Measurements from ENCODE around the gene HIVEP3. TPM values are rescaled to one million over a fixed set of nuclear protein-coding genes. Genes with fewer than 3 reads are reported as not detected.
"Not testable (repeated sequence)": the region's sequence is repeated elsewhere in the genome, so short reads cannot be mapped to it uniquely, and the experiment has no call there.

Gene HIVEP3
- total RNA-seq, 1 donor from 2014 or later: 5.7 TPM

DNA sequence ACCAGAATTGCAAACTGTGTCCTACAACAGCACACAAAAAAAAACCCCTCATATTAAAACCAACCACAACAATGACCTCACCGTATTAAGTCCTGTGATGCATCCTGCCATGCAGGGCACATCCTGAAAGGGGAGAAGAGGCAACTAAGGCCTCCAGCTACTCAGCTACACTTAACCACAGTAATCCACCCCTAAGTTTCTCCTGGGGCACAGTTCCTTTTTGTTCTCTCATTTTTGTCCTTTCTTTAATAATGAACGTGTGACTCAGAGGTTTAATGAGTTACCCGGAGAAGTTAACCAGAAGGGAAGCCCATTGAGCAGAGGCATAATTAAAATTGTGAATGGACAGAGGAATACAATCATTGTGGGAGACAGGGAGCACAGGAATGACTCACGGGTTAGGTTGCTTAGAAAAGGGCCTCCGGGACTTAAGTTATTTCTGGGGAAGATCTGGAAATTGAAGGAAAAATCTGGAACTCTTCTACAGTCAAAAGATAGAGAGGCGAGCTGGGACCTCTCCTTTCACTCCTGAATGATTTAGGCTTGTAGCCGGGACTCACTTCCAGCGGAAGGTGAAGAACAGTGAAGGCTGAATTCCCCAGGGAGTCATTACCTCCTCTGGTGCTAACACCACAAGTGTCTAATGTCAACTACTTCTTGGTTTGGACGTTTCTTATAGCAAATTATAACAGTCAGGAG lies 36.9 kb upstream of the HIVEP3 start:
- Histone ChIP-seq H3K36me3 (no peaks in the 10 kb centered on the region), H3K27me3 (ENCODE audit: low read depth) (no peaks in the 10 kb centered on the region), H3K4me3 (no peak overlapping the region), H3K9me3 (replicated peaks) (no peaks in the 10 kb centered on the region), H3K27ac (replicated peaks) (no peak overlapping the region), H3K4me1 (peaks cover 19% of the 10 kb centered on the region)
- no peak for DNase-seq
- intact Hi-C loops (cut with micrococcal nuclease): no loop called here
- no peak for TF ChIP-seq CTCF (IDR thresholded peaks at IDR 0.05; ENCODE audit: borderline replicate concordance)

GRCh38 chr1:41954533-41954944 lies 35.8 kb upstream of the HIVEP3 start:
- TF ChIP-seq CTCF (IDR thresholded peaks at IDR 0.05; ENCODE audit: borderline replicate concordance): no peak
- Histone ChIP-seq H3K36me3 (no peaks in the 10 kb centered on the region), H3K4me1 (peaks cover 18% of the 10 kb centered on the region), H3K27ac (replicated peaks) (no peak overlapping the region), H3K27me3 (ENCODE audit: low read depth) (no peaks in the 10 kb centered on the region), H3K9me3 (replicated peaks) (peaks cover 4% of the 10 kb centered on the region), H3K4me3 (no peak overlapping the region)
- no peak for DNase-seq
- intact Hi-C loops (cut with micrococcal nuclease): no loop called here

DNA sequence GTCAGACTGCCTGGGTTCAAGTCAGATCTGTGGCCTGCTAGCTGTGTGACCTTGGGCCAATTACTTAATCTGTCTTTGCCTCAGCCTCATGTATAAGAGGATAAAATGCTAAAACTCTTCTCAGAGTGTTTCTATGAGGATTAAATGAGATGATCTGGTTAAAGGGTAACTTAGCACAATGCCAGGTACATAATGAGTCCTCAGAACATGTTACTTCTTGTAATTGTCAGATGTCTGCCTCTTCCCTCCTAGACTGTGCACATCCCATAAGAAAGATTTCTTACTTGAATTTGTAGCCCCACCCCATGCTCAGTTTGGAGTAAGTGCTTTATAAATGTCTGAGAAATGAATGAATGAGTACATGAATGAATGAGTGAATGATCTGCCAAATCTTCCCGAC lies 34.6 kb upstream of the HIVEP3 start:
- intact Hi-C loops (cut with micrococcal nuclease): no loop called here
- no peak overlapping the region for H3K4me3 ChIP-seq
- no peak for TF ChIP-seq CTCF (IDR thresholded peaks at IDR 0.05; ENCODE audit: borderline replicate concordance)
- H3K36me3 ChIP-seq: no peaks in the 10 kb centered on the region
- H3K27me3 ChIP-seq (ENCODE audit: low read depth): no peaks in the 10 kb centered on the region
- DNase-seq: no peak
- H3K4me1 ChIP-seq: peaks cover 18% of the 10 kb centered on the region
- H3K27ac ChIP-seq (replicated peaks): no peak overlapping the region
- H3K9me3 ChIP-seq (replicated peaks): peaks cover 6% of the 10 kb centered on the region

- no peak for DNase-seq
- Histone ChIP-seq H3K36me3 (no peaks in the 10 kb centered on the region), H3K9me3 (replicated peaks) (peaks cover 6% of the 10 kb centered on the region), H3K4me3 (no peak overlapping the region), H3K27ac (replicated peaks) (no peak overlapping the region), H3K4me1 (peaks cover 7% of the 10 kb centered on the region), H3K27me3 (ENCODE audit: low read depth) (no peaks in the 10 kb centered on the region)
- no peak for TF ChIP-seq CTCF (IDR thresholded peaks at IDR 0.05; ENCODE audit: borderline replicate concordance)
- intact Hi-C loops (cut with micrococcal nuclease): no loop called here
Measured at GRCh38 chr1:41952208-41952607, 33.5 kb upstream of the HIVEP3 start.

DNA sequence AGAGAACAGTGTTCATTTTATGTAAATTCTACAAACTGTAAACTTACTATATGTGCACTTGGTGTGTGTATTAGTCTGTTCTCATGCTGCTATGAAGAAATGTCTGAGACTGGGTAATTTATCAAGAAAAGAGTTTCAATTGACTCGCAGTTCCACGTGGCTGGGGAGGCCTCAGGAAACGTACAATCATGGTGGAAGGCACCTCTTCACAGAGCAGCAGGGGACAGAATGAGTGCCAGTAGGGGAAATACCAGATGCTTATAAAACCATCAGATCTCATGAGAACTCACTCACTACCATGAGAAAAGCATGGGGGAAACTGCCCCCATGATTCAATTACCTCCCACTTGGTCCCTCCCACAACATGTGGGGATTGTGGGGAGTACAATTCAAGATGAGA lies 32.8 kb upstream of the HIVEP3 start:
- H3K4me1 ChIP-seq; H3K27ac ChIP-seq (replicated peaks); DNase-seq; H3K27me3 ChIP-seq (ENCODE audit: low read depth); H3K4me3 ChIP-seq; H3K9me3 ChIP-seq (replicated peaks); H3K36me3 ChIP-seq; intact Hi-C loops (cut with micrococcal nuclease): not testable (repeated sequence)

- H3K4me1 ChIP-seq: peaks cover 6% of the 10 kb centered on the region
- no peak for TF ChIP-seq CTCF (IDR thresholded peaks at IDR 0.05; ENCODE audit: borderline replicate concordance)
- peaks cover 6% of the 10 kb centered on the region for H3K9me3 ChIP-seq (replicated peaks)
- no peaks in the 10 kb centered on the region for H3K36me3 ChIP-seq
- intact Hi-C loops (cut with micrococcal nuclease): no loop called here
- no peak overlapping the region for H3K27ac ChIP-seq (replicated peaks)
- no peak for DNase-seq
- H3K27me3 ChIP-seq (ENCODE audit: low read depth): no peaks in the 10 kb centered on the region
- H3K4me3 ChIP-seq: no peak overlapping the region
Measured at GRCh38 chr1:41950820-41951219, 32.1 kb upstream of the HIVEP3 start.

DNA sequence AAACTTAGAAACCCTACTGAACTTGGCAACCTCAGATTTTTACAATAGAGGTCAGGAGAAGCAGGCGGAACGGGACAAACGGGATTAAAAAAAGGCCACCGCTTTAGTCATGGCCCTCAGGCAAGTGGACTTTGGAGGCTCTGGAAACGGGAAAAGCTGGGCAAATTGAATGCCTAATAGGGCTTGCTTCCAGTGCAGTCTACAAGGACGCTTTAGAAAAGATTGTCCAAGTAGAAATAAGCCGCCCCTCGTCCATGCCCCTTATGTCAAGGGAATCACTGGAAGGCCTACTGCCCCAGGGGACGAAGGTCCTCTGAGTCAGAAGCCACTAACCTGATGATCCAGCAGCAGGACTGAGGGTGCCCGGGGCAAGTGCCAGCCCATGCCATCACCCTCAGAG lies 27.2 kb upstream of the HIVEP3 start:
- DNase-seq; H3K27me3 ChIP-seq (ENCODE audit: low read depth); H3K4me1 ChIP-seq; H3K4me3 ChIP-seq; H3K27ac ChIP-seq (replicated peaks); intact Hi-C loops (cut with micrococcal nuclease); H3K36me3 ChIP-seq: not testable (repeated sequence)
- peaks cover 16% of the 10 kb centered on the region for H3K9me3 ChIP-seq (replicated peaks)

Data from left ventricle myocardium inferior (tissue), 1 donor.